Neural progenitor cell (in vitro differentiated cells): ENCODE measurements around the gene CDH13. TPM values are rescaled to one million over a fixed set of nuclear protein-coding genes. Genes with fewer than 3 reads are reported as not detected.

Experiments
- DNase-seq: peaks from one replicate; pipeline ENCODE4 v3.0.0-alpha.2; 2016; ENCODE audit warnings: low spot score
- H2AFZ ChIP-seq: fragments of 200-600 bp; sonication (generic); replicated peaks from 2 replicates; pipeline ENCODE4 v1.6.1; 2016; ENCODE audit warnings: antibody characterized with exemption
- H3F3A ChIP-seq: fragments of 200-600 bp; sonication (generic); 2 replicates; pipeline ENCODE4 v1.6.1; 2016; ENCODE audit warnings: antibody characterized with exemption, low read depth
- H3K27ac ChIP-seq: fragments of 200-600 bp; sonication (generic); 2 replicates; pipeline ENCODE4 v1.5.1; 2016; ENCODE audit warnings: mild to moderate bottlenecking
- H3K27me3 ChIP-seq: fragments of 200-600 bp; sonication (generic); 2 replicates; pipeline ENCODE4 v1.6.1; 2016; ENCODE audit warnings: mild to moderate bottlenecking, moderate library complexity
- H3K36me3 ChIP-seq: fragments of 200-600 bp; sonication (generic); 2 replicates; pipeline ENCODE4 v1.5.1; 2016
- H3K4me1 ChIP-seq: fragments of 200-600 bp; sonication (generic); 2 replicates; pipeline ENCODE4 v1.6.1; 2016; ENCODE audit warnings: mixed run types
- H3K4me2 ChIP-seq: fragments of 200-600 bp; sonication (generic); 2 replicates; pipeline ENCODE4 v1.6.1; 2016
- H3K4me3 ChIP-seq: fragments of 200-600 bp; sonication (generic); 2 replicates; pipeline ENCODE4 v1.5.1; 2016
- H3K79me2 ChIP-seq: fragments of 200-600 bp; sonication (generic); 2 replicates; pipeline ENCODE4 v1.6.1; 2016; ENCODE audit warnings: low read depth
- H3K9ac ChIP-seq: fragments of 200-600 bp; sonication (generic); 2 replicates; pipeline ENCODE4 v1.6.1; 2016
- H3K9me3 ChIP-seq: fragments of 200-600 bp; sonication (generic); 2 replicates; pipeline ENCODE4 v1.5.1; 2016; ENCODE audit warnings: low read depth
- H4K20me1 ChIP-seq: fragments of 200-600 bp; sonication (generic); 2 replicates; pipeline ENCODE4 v1.6.1; 2016; ENCODE audit warnings: low read depth
- H3K27ac Mint-ChIP-seq: 3 replicates; pipeline ENCODE4 v1.8.0; 2021; ENCODE audit warnings: mixed read lengths
- H3K27me3 Mint-ChIP-seq: 2 replicates; pipeline ENCODE4 v1.8.0; 2022; ENCODE audit warnings: low read depth, mild to moderate bottlenecking, inconsistent platforms, moderate library complexity, mixed read lengths; ENCODE audit not compliant: insufficient read depth
- H3K36me3 Mint-ChIP-seq: 3 replicates; pipeline ENCODE4 v1.8.0; 2021; ENCODE audit warnings: mixed read lengths
- H3K4me1 Mint-ChIP-seq: 3 replicates; pipeline ENCODE4 v1.8.0; 2021; ENCODE audit warnings: mixed read lengths
- H3K4me3 Mint-ChIP-seq: 3 replicates; pipeline ENCODE4 v1.8.0; 2021; ENCODE audit warnings: mild to moderate bottlenecking, moderate library complexity, mixed read lengths
- H3K9me3 Mint-ChIP-seq: 3 replicates; pipeline ENCODE4 v1.8.0; 2020; ENCODE audit warnings: mixed read lengths
- CTCF ChIP-seq: fragments of 200-600 bp; sonication (generic); IDR thresholded peaks from 2 replicates; pipeline ENCODE4 v1.5.1; 2017; ENCODE audit warnings: antibody characterized with exemption, mild to moderate bottlenecking
- EZH2 ChIP-seq: fragments of 200-600 bp; sonication (generic); IDR thresholded peaks from 2 replicates; pipeline ENCODE4 v1.6.1; 2017; ENCODE audit warnings: antibody characterized with exemption, mild to moderate bottlenecking, moderate library complexity
- EZH2phosphoT487 ChIP-seq: fragments of 200-600 bp; sonication (generic); IDR thresholded peaks from 2 replicates; pipeline ENCODE4 v1.6.1; 2017; ENCODE audit warnings: antibody characterized with exemption
- total RNA-seq: library from RNA; depleted of rRNA; stranded (reverse); fragments of >200 nt; gene quantifications from 2 replicates; pipeline ENCODE4 v1.2.3, GENCODE V29; 2015; ENCODE audit warnings: low replicate concordance

Gene CDH13
- total RNA-seq, 1 donor from 2014 or later: 3.0 TPM

GRCh38 chr16:83494459-83494858 lies 867.7 kb downstream of the CDH13 start:
- Mint-ChIP-seq H3K27me3 (no peaks in the 10 kb centered on the region), H3K36me3 (no peaks in the 10 kb centered on the region), H3K27ac (no peak overlapping the region), H3K4me1 (no peaks in the 10 kb centered on the region), H3K9me3 (peaks cover 6% of the 10 kb centered on the region), H3K4me3 (no peak overlapping the region)
- Histone ChIP-seq H3K4me2 (no peak overlapping the region), H3K36me3 (no peaks in the 10 kb centered on the region), H4K20me1 (no peaks in the 10 kb centered on the region), H3K4me1 (no peaks in the 10 kb centered on the region), H3K4me3 (no peak overlapping the region), H3K9ac (no peak overlapping the region), H3F3A (no peaks in the 10 kb centered on the region), H2AFZ (no peak overlapping the region), H3K27ac (no peak overlapping the region), H3K27me3 (no peaks in the 10 kb centered on the region), H3K79me2 (no peaks in the 10 kb centered on the region), H3K9me3 (no peaks in the 10 kb centered on the region)
- no peak for DNase-seq
- TF ChIP-seq EZH2phosphoT487: no peak
- TF ChIP-seq CTCF: no peak
- TF ChIP-seq EZH2: no peak

GRCh38 chr16:83501481-83501880 lies 874.7 kb downstream of the CDH13 start:
- no peak for TF ChIP-seq EZH2phosphoT487
- TF ChIP-seq CTCF: no peak
- TF ChIP-seq EZH2: no peak
- peaks cover 3% of the 10 kb centered on the region for H3K27me3 Mint-ChIP-seq
- no peak overlapping the region for H3K27ac Mint-ChIP-seq
- Histone ChIP-seq H3K79me2 (no peaks in the 10 kb centered on the region), H3K4me2 (no peak overlapping the region), H3K36me3 (no peaks in the 10 kb centered on the region), H2AFZ (no peak overlapping the region), H4K20me1 (no peaks in the 10 kb centered on the region), H3K27ac (no peak overlapping the region), H3K9me3 (no peaks in the 10 kb centered on the region), H3K4me3 (no peak overlapping the region), H3K9ac (no peak overlapping the region), H3K27me3 (no peaks in the 10 kb centered on the region), H3F3A (no peaks in the 10 kb centered on the region), H3K4me1 (no peaks in the 10 kb centered on the region)
- DNase-seq: no peak
- no peaks in the 10 kb centered on the region for H3K4me1 Mint-ChIP-seq
- no peaks in the 10 kb centered on the region for H3K36me3 Mint-ChIP-seq
- no peaks in the 10 kb centered on the region for H3K9me3 Mint-ChIP-seq
- H3K4me3 Mint-ChIP-seq: no peak overlapping the region

GRCh38 chr16:83508295-83508694 lies 881.5 kb downstream of the CDH13 start:
- Histone ChIP-seq H3F3A (no peaks in the 10 kb centered on the region), H3K4me2 (no peak overlapping the region), H3K36me3 (no peaks in the 10 kb centered on the region), H3K4me3 (no peak overlapping the region), H3K4me1 (no peaks in the 10 kb centered on the region), H3K79me2 (no peaks in the 10 kb centered on the region), H3K9me3 (no peaks in the 10 kb centered on the region), H3K9ac (no peak overlapping the region), H2AFZ (no peak overlapping the region), H3K27ac (no peak overlapping the region), H3K27me3 (no peaks in the 10 kb centered on the region), H4K20me1 (no peaks in the 10 kb centered on the region)
- Mint-ChIP-seq H3K4me3 (no peak overlapping the region), H3K36me3 (no peaks in the 10 kb centered on the region), H3K9me3 (no peaks in the 10 kb centered on the region), H3K27ac (no peak overlapping the region), H3K4me1 (no peaks in the 10 kb centered on the region), H3K27me3 (peaks cover 7% of the 10 kb centered on the region)
- no peak for TF ChIP-seq EZH2
- no peak for TF ChIP-seq CTCF
- no peak for TF ChIP-seq EZH2phosphoT487
- DNase-seq: no peak

- no peak overlapping the region for H3K4me3 Mint-ChIP-seq
- no peaks in the 10 kb centered on the region for H3K4me1 ChIP-seq
- no peak for TF ChIP-seq EZH2phosphoT487
- no peak for TF ChIP-seq CTCF
- no peak for TF ChIP-seq EZH2
Measured at GRCh38 chr16:83509316-83509715, 882.5 kb downstream of the CDH13 start.

More at GRCh38 chr16:83509316-83509715, 882.5 kb downstream of the CDH13 start:
- H3F3A ChIP-seq: no peaks in the 10 kb centered on the region
- no peaks in the 10 kb centered on the region for H3K9me3 ChIP-seq
- DNase-seq: no peak
- no peak overlapping the region for H3K9ac ChIP-seq
- Mint-ChIP-seq H3K27ac (no peak overlapping the region), H3K27me3 (peaks cover 7% of the 10 kb centered on the region), H3K4me1 (no peaks in the 10 kb centered on the region), H3K36me3 (no peaks in the 10 kb centered on the region), H3K9me3 (no peaks in the 10 kb centered on the region)
- H3K79me2 ChIP-seq: no peaks in the 10 kb centered on the region
- H3K27ac ChIP-seq: no peak overlapping the region
- H2AFZ ChIP-seq: no peak overlapping the region
- H3K4me2 ChIP-seq: no peak overlapping the region
- no peak overlapping the region for H3K4me3 ChIP-seq
- H3K27me3 ChIP-seq: no peaks in the 10 kb centered on the region
- H4K20me1 ChIP-seq: no peaks in the 10 kb centered on the region
- no peaks in the 10 kb centered on the region for H3K36me3 ChIP-seq
